Gastrocnemius medialis (tissue), 4 donors: ENCODE data around the gene UBR4.

ENCODE experiments used
- CTCF ChIP-seq, 5 experiments: fragments of 450-650 bp in 3 of 5; fragments of 200-600 bp in 2 of 5; sonication (generic) in 2 of 5; IDR thresholded peaks in 4 of 5; conservative IDR thresholded peaks in 1 of 5; 1 replicate in 4 of 5; 2 replicates in 1 of 5; pipeline ENCODE4 v1.5.1; 2016 to 2019; ENCODE audit warnings: antibody characterized with exemption in 5 of 5, mild to moderate bottlenecking in 3 of 5, moderate library complexity in 3 of 5
- POLR2A ChIP-seq, 2 donors: fragments of 450-650 bp; IDR thresholded peaks; one replicate each; pipeline ENCODE4 v1.6.1; 2017; ENCODE audit warnings: antibody characterized with exemption in 2 of 2, mild to moderate bottlenecking in 2 of 2, moderate library complexity in 2 of 2

GRCh38 chr1:19034721-19035120 lies 175.3 kb downstream of the UBR4 start:
- TF ChIP-seq CTCF (IDR thresholded peaks at IDR 0.05 in 4 of 5, conservative IDR thresholded peaks at IDR 0.05 in 1 of 5), result no peak
- no peak for TF ChIP-seq POLR2A (IDR thresholded peaks at IDR 0.05)
